ENCODE measurements around the gene BPIFB1. TPM values are rescaled to one million over a fixed set of nuclear protein-coding genes. Genes with fewer than 3 reads are reported as not detected.

Gene BPIFB1
- total and polyA plus RNA-seq, 2 of the 13 experiments (the other 11 are each of a cell fraction or from before 2014, with no cell fraction given) = 0.82 to 4.4 TPM

- TF ChIP-seq ZNF142 (CRISPR knock-in tag; IDR thresholded peaks at IDR 0.05) = no peak
Observed at GRCh38 chr20:33287884-33288283, 4.9 kb downstream of the BPIFB1 start (continued).

GRCh38 chr20:33290852-33291251 is 7.8 kb downstream of the BPIFB1 start:
- Histone ChIP-seq H3K4me2 (ENCODE audit: low read depth, low read length) (no peak overlapping the region), H3K27ac (ENCODE audit: extremely low read length, insufficient read depth, low read length) (no peak overlapping the region), H3K9me3 (ENCODE audit: low read length) (no peaks in the 10 kb centered on the region), H3K79me2 (ENCODE audit: insufficient read depth, low read length) (no peaks in the 10 kb centered on the region), H3K27me3 (ENCODE audit: control insufficient read depth in 1 of 2, insufficient read depth in 2 of 2, low read length in 2 of 2) (peaks cover 8 to 47% of the 10 kb centered on the region in 2 experiments), H3K4me3 (replicated peaks in 1 of 3; ENCODE audit: insufficient read depth in 1 of 3, low read depth in 2 of 3, low read length in 3 of 3) (no peak overlapping the region), H3K4me1 (ENCODE audit: insufficient read depth, low read length) (no peaks in the 10 kb centered on the region), H3K9ac (ENCODE audit: insufficient read depth, low read depth, low read length) (no peak overlapping the region), H3K36me3 (replicated peaks in 1 of 2; ENCODE audit: control insufficient read depth in 1 of 2, insufficient read depth in 2 of 2, low read length in 2 of 2) (no peaks in the 10 kb centered on the region), H4K20me1 (ENCODE audit: insufficient read depth, low read length) (no peaks in the 10 kb centered on the region), H2AFZ (ENCODE audit: low read length) (no peak overlapping the region)
- POLR2A ChIA-PET = no interaction called here
- no TSS peak for BruUV-seq (replicated peaks)
- intact Hi-C loops (cut with micrococcal nuclease; ENCODE audit: unreplicated experiment) (no loop called here), in situ Hi-C loops (cut with HindIII; ENCODE audit: extremely low pct_ligation_motif_present, low pct_unique_long_range_greater_than_20kb) (no loop called here)
- 65% methylated on average over 12 of the region's 13 CpGs for WGBS (ENCODE audit: low lambda C conversion rate)
- no peak for FAIRE-seq
- TF ChIP-seq ZBTB8A (CRISPR knock-in tag; IDR thresholded peaks at IDR 0.05; ENCODE audit: borderline replicate concordance, low read depth) = no peak
- no peak for TF ChIP-seq AKNA (CRISPR knock-in tag; IDR thresholded peaks at IDR 0.05; ENCODE audit: borderline replicate concordance)
- no peak for TF ChIP-seq MTA3 (CRISPR knock-in tag; IDR thresholded peaks at IDR 0.05)
- TF ChIP-seq ZNF839 (CRISPR knock-in tag; IDR thresholded peaks at IDR 0.05; ENCODE audit: borderline replicate concordance) = no peak
- TF ChIP-seq NFYC (CRISPR knock-in tag; IDR thresholded peaks at IDR 0.05) = no peak
- TF ChIP-seq BORCS8-MEF2B (CRISPR knock-in tag; IDR thresholded peaks at IDR 0.05) = no peak
- no peak for TF ChIP-seq ZNF382 (CRISPR knock-in tag; IDR thresholded peaks at IDR 0.05; ENCODE audit: borderline replicate concordance)
- TF ChIP-seq POLR2A (IDR thresholded peaks at IDR 0.05; ENCODE audit: insufficient read depth in 1 of 2, low read depth in 2 of 2, low read length in 2 of 2) = no peak
- no peak for TF ChIP-seq PHB2 (IDR thresholded peaks at IDR 0.05; ENCODE audit: partially characterized antibody)
- CTCF ChIA-PET (ENCODE audit: low intra/inter-chr PET ratio, low total read pairs) = interaction anchor here (3.5 kb wide), 1 partner anchor 28 kb away, joined by 42 read pairs; no protein-coding TSS in a partner anchor
- ATAC-seq = no peak
- DNase-seq (ENCODE audit: low spot score) = no peak

Measured in HepG2 (cell line).